HepG2 (cell line): ENCODE data around the gene MNX1.

Experiments used
- CBX1 ChIP-seq: IDR thresholded peaks from one replicate; pipeline ENCODE4 v1.6.1; 2016; ENCODE audit warnings: antibody characterized with exemption, low read depth
- CTCF ChIP-seq: sonication (generic); formaldehyde crosslinking; IDR thresholded peaks from 2 replicates; pipeline ENCODE4 v1.5.0; 2020; ENCODE audit warnings: mild to moderate bottlenecking, missing genetic modification reagents, moderate library complexity
- EP300 ChIP-seq, 3 experiments: sonication (generic) in 1 of 3; formaldehyde crosslinking in 1 of 3; IDR thresholded peaks; 2 replicates each; pipeline versions ENCODE4 v1.5.1 to v1.6.1; 2011 to 2020; ENCODE audit warnings: low read depth in 2 of 3, low read length in 2 of 3, borderline replicate concordance in 1 of 3, improper control_type of control experiment in 1 of 3, mild to moderate bottlenecking in 1 of 3, missing genetic modification reagents in 1 of 3, moderate library complexity in 1 of 3
- JUNB ChIP-seq: sonication (generic); formaldehyde crosslinking; IDR thresholded peaks from 2 replicates; pipeline ENCODE4 v1.8.0; 2022; ENCODE audit warnings: missing genetic modification reagents, mild to moderate bottlenecking, borderline replicate concordance
- JUND ChIP-seq: sonication (generic); formaldehyde crosslinking; IDR thresholded peaks from 2 replicates; pipeline ENCODE4 v1.8.0; 2022; ENCODE audit warnings: mild to moderate bottlenecking, missing genetic modification reagents
- PRDM15 ChIP-seq: sonication (generic); formaldehyde crosslinking; IDR thresholded peaks from 2 replicates; pipeline ENCODE4 v1.4.0; 2020; ENCODE audit warnings: missing genetic modification reagents
- TCF7 ChIP-seq: sonication (generic); IDR thresholded peaks from 2 replicates; pipeline ENCODE4 v1.6.1; 2016; ENCODE audit warnings: antibody characterized with exemption, low read depth
- ZNF136 ChIP-seq: sonication (generic); formaldehyde crosslinking; IDR thresholded peaks from 2 replicates; pipeline ENCODE4 v1.8.1; 2022; ENCODE audit warnings: low read depth, mild to moderate bottlenecking, moderate library complexity, missing genetic modification reagents
- ZNF782 ChIP-seq: sonication (generic); formaldehyde crosslinking; IDR thresholded peaks from 2 replicates; pipeline ENCODE4 v1.4.0; 2020; ENCODE audit warnings: missing genetic modification reagents, mild to moderate bottlenecking, borderline replicate concordance

- TF ChIP-seq ZNF782 (CRISPR knock-in tag): no peak
- TF ChIP-seq JUND (CRISPR knock-in tag): no peak
- TF ChIP-seq CTCF (CRISPR knock-in tag): no peak
- no peak for TF ChIP-seq JUNB (CRISPR knock-in tag)
- no peak for TF ChIP-seq ZNF136 (CRISPR knock-in tag)
- TF ChIP-seq PRDM15 (CRISPR knock-in tag): no peak
- TF ChIP-seq EP300 (IDR thresholded peaks at IDR 0.05; ENCODE audit: low read depth in 2 of 2, low read length in 2 of 2): no peak
- TF ChIP-seq EP300 (CRISPR knock-in tag; IDR thresholded peaks at IDR 0.05; ENCODE audit: borderline replicate concordance): no peak
- no peak for TF ChIP-seq TCF7
- TF ChIP-seq CBX1: no peak
Observed at GRCh38 chr7:157000741-157001653, 9.5 kb downstream of the MNX1 start.
